ENCODE results near the gene ISLR.

The ISLR gene

DNA sequence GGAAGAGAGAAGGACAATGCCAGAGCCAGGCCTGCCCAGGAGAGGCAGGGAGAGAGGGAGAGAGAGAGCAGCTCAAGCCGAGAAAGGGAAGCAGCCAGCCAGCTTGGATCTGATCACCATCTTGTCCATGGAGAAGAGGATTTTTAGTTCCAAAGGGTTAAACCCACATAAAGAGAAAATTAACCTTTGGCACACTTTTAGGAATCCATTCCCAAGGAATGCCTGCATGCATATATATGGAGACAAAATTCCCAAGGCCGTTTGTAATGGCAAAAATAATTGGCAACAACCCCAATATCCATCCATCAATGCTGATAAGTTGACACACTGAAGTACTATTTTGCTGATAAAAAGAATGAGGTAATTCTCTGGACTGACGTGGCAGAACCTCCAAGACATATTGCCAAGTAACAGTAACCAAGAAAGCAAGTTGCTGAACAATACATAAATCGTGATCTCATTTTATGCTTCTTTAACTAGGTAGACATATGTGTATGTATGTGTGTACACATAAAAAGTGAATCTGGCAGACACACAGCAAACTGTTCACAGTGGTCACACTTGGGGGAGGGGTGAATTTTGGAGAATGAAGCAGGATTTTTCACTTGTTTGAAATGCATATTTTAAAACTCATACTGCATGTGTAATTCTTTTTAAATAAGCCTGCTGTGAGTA is 36.6 kb downstream of the ISLR start:
- TF ChIP-seq, protein P1, sequence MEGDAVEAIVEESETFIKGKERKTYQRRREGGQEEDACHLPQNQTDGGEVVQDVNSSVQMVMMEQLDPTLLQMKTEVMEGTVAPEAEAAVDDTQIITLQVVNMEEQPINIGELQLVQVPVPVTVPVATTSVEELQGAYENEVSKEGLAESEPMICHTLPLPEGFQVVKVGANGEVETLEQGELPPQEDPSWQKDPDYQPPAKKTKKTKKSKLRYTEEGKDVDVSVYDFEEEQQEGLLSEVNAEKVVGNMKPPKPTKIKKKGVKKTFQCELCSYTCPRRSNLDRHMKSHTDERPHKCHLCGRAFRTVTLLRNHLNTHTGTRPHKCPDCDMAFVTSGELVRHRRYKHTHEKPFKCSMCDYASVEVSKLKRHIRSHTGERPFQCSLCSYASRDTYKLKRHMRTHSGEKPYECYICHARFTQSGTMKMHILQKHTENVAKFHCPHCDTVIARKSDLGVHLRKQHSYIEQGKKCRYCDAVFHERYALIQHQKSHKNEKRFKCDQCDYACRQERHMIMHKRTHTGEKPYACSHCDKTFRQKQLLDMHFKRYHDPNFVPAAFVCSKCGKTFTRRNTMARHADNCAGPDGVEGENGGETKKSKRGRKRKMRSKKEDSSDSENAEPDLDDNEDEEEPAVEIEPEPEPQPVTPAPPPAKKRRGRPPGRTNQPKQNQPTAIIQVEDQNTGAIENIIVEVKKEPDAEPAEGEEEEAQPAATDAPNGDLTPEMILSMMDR (IDR thresholded peaks at IDR 0.05; ENCODE audit: insufficient read depth, missing control alignments) = no peak
- FAIRE-seq (no peak), DNase-seq (ENCODE audit: insufficient read length, low spot score) (no peak)

DNA sequence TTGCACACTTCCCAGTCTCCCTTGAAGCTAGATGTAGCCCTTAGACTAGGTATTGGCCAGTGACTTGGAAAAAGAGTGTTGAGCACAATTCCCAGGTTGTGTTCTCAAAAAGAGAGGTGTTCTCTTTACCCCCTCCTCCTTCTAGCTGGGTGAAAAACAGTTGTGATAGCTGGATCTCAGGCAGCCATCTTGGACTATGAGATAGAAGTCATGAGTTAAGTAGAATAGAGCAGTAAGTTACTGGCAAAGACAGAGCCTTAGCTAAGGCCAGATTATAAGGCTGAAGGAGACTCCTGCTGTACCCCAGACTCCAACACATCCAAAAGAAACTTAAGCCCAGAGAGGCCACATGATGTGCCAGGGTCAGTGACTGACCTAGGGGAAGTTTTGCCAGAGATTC is 37.2 kb downstream of the ISLR start:
- TF ChIP-seq, protein P1 (IDR thresholded peaks at IDR 0.05; ENCODE audit: insufficient read depth, missing control alignments) = no peak
- FAIRE-seq = no peak
- DNase-seq (ENCODE audit: insufficient read length, low spot score) = no peak

DNA sequence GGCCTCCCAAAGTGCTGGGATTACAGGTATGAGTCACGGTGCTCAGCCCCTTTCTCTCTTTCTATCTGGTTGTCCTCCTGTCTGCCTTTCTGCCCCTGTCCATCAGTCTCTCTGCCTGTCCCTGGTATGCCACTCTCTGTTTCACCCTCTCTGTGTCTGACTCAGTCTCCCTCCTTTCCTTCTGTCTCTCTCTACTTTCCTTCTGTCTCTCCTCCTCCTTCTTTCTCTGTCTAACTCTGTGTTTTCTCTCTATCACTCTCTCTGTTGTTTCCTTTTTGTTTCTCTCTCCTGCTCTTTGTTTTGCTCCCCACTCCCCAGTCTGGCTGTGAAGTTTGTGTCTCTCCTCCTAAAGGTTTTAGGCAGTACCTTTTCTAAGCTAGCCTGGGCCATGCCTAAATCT is 38.1 kb downstream of the ISLR start:
- DNase-seq (ENCODE audit: insufficient read length, low spot score) (no peak), FAIRE-seq (no peak)
- TF ChIP-seq, protein P1 (IDR thresholded peaks at IDR 0.05; ENCODE audit: insufficient read depth, missing control alignments) = no peak

DNA sequence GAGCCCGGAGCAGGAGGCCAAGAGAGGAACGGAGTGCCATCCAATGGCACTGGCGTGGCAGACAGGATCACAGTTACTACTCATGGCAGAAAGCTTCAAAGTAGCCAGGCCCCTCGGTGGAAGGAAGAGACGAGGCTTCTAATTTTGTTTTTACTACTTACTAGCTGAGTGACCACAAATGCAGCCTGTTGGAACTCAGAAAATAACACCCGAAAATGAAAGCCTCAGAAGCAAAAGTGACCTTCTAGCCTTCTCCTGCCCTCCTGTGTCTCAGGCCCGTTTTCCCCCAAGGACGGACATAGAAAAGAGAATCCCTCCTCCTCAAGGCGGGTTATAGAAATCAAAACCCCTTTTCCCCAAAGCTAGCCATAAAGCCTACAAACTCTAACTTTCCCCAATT is 39.0 kb downstream of the ISLR start:
- no peak for DNase-seq (ENCODE audit: insufficient read length, low spot score)
- TF ChIP-seq, protein P1 (IDR thresholded peaks at IDR 0.05; ENCODE audit: insufficient read depth, missing control alignments) = no peak
- FAIRE-seq = no peak

DNA sequence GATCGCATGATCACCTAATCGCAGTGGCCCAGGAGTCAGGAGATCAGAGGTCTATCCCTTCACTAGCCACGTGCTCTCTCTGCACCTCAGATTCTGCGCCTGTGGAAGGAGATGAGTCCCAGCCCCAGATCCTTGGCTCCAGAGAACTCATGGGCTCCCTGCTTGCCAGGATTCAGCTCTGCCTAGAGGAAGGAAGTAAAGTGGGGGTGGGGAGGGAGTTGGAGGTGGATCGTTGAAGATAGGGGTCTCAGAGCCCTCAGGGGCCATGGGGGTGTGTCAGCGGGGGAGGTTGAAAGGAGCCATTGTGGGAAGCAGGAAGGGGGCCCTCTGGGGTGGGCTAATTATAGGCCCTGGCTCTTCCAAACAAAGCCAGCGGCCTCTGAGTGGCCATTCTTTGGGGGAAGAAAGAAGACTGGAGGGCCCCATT is 40.4 kb downstream of the ISLR start:
- TF ChIP-seq, protein P1 (IDR thresholded peaks at IDR 0.05; ENCODE audit: insufficient read depth, missing control alignments) = no peak
- no peak for FAIRE-seq
- no peak for DNase-seq (ENCODE audit: insufficient read length, low spot score)

DNA sequence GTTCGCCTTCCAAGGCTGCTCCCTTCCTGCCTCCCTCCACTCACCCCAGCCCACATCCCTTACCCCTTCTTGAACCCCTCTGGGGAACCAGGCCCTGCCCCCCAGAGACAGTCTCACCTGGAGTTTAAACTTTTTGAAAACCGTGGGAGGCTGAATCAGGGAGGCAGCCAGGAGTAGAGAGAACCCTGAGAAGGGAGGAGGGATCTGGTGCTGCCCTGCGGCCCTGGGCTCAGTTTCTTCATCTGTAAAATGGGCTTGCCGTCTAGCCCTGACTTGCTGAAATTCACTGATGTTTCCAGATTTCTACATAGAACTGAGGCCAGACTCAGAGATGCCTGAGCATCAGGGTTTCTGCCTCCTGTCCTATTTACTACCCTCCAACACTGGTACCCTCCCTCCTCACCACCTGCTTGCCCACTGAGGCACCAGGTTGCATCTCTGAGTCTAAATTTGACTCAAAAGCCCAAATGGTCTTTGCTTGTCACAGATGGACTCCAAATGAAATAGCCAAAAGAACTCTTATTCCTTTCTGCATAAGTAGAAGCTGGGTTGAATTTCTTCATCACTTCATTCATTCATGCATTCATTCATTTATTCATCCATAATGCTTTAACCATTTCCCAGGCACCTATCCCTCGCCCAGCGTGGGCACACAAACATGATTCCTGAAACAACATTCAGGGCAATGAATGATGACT is 41.0 kb downstream of the ISLR start:
- FAIRE-seq = no peak
- no peak for DNase-seq (ENCODE audit: insufficient read length, low spot score)
- TF ChIP-seq, protein P1 (IDR thresholded peaks at IDR 0.05; ENCODE audit: insufficient read depth, missing control alignments) = no peak

DNA sequence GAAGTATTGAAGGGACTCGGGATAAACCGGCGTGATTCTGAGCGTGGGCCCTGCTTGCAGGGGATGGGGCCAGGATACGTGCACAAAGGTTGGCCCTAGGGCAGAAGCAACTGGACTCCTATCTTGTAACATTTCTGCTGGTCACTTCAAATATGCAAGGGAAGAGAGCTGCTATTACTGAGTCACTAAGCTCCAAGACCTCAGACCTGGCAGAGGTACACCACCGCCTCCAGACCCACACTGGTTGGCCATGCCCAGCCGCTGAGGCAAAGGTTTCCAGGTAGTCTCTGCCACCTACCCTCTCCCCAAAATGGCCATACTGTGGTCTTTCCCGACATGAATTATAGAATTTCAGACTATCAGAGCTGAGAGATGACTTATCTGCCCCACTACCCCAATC is 42.4 kb downstream of the ISLR start:
- FAIRE-seq (no peak), DNase-seq (ENCODE audit: insufficient read length, low spot score) (no peak)
- TF ChIP-seq, protein P1 (IDR thresholded peaks at IDR 0.05; ENCODE audit: insufficient read depth, missing control alignments) = no peak
